LNCaP clone FGC (cell line): ENCODE data around the gene FGF12.

Experiments
- DNase-seq: peaks from one replicate; pipeline ENCODE4 v3.0.0-alpha.2; 2011; ENCODE audit warnings: low read depth
- H3K4me3 ChIP-seq: 2 replicates; pipeline ENCODE4 v1.5.1; 2011; ENCODE audit warnings: mild to moderate bottlenecking, low read depth, low read length, control low read depth
- TF ChIP-seq, protein P1 (sequence below): IDR thresholded peaks from 2 replicates; pipeline ENCODE4 v1.5.1; 2012; ENCODE audit warnings: mild to moderate bottlenecking; ENCODE audit not compliant: control insufficient read depth, insufficient read depth; ENCODE audit errors: extremely low read depth

FGF12 gene

GRCh38 chr3:192395506-192395905 is 331.8 kb downstream of the FGF12 start:
- TF ChIP-seq, protein P1, sequence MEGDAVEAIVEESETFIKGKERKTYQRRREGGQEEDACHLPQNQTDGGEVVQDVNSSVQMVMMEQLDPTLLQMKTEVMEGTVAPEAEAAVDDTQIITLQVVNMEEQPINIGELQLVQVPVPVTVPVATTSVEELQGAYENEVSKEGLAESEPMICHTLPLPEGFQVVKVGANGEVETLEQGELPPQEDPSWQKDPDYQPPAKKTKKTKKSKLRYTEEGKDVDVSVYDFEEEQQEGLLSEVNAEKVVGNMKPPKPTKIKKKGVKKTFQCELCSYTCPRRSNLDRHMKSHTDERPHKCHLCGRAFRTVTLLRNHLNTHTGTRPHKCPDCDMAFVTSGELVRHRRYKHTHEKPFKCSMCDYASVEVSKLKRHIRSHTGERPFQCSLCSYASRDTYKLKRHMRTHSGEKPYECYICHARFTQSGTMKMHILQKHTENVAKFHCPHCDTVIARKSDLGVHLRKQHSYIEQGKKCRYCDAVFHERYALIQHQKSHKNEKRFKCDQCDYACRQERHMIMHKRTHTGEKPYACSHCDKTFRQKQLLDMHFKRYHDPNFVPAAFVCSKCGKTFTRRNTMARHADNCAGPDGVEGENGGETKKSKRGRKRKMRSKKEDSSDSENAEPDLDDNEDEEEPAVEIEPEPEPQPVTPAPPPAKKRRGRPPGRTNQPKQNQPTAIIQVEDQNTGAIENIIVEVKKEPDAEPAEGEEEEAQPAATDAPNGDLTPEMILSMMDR: no peak
- no peak for DNase-seq
- H3K4me3 ChIP-seq: no peak overlapping the region

GRCh38 chr3:192392986-192393385 is 334.4 kb downstream of the FGF12 start:
- TF ChIP-seq, protein P1: no peak
- DNase-seq: no peak
- H3K4me3 ChIP-seq: no peak overlapping the region

GRCh38 chr3:192382861-192383260 is 344.5 kb downstream of the FGF12 start:
- no peak overlapping the region for H3K4me3 ChIP-seq
- DNase-seq: no peak
- TF ChIP-seq, protein P1: no peak

DNA sequence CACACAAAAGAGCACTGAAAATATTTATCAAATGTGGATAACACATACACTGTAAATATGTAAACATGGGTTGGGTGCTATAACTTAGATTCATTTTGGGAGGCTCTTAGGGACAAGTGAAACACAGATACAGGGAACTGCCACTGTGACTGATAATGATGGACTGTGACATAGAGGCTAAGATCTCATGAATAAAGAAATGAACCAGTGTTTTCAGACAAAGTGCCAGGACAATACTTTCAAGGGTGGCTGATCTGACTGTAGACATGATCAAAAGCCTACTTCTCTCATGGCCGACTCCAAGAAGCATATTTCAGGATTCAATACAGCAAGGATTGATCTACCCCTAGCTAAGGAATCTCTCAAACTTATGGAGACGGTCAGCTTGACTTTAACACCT is 353.8 kb downstream of the FGF12 start:
- DNase-seq: no peak

DNA sequence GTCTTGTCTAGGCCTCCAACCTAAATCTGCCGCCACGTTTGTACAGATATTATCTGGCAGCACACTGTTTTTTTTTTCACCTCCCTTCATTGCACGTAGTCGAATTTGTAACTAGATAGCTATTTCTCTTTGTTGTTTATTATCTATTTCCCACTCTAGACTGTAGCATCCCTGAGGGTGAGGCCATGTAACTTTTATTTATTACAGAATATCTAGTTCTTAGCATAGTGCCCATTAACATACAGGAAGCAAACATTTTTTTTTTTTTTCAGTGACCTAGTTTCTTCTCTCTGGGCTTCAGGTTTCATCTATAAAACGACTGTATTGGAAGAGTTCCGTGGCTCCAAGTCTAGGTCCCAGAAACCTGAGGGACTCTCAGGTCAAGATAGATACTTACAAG is 354.3 kb downstream of the FGF12 start:
- no peak overlapping the region for H3K4me3 ChIP-seq
- DNase-seq: no peak
- TF ChIP-seq, protein P1: no peak

More for the DNA sequence above, 353.8 kb downstream of the FGF12 start:
- TF ChIP-seq, protein P1: no peak
- H3K4me3 ChIP-seq: no peak overlapping the region

DNA sequence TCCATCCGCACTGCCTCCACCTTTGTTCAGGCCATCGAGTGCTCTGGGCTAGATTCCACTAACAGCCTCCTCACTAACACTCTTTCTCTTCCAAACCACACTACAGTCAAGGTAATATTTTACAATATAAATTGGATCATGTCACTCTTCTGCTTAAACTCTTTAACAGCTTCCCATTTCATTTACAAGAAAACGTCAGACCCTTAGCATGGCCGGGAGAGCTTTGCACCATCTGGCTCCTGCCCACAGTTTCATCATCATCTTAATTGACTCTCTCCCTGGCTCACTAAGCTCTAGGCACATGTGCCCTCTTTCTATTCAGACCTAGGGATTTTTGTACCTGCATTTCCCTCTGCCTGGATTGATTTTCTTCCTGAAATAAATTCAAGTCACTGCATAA is 354.7 kb downstream of the FGF12 start:
- no peak overlapping the region for H3K4me3 ChIP-seq
- TF ChIP-seq, protein P1: no peak
- DNase-seq: no peak

DNA sequence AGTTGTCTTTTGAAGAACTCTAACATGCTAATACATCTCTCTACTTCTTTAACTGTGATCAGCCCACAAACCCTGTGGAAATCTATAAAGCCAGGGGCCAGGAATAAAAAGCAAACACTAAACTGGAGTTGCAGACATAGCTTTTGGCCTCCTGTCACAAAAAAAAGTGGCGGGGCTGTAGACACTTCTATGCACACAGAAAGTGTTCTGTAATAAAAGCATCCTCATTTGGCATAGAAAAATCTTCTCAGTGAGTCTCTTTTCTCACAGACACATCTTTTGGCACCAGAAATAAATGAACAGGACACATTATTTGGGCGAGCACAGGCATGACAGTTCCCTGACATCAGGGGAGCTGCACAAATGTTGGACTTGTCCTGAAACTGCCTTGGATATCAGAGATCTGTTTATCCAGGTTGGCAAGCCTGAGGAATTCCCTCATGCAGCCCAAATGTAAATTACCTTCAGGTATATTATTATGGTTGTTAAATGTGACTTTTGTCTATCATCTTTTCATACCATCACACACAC is 355.4 kb downstream of the FGF12 start:
- no peak for DNase-seq
- TF ChIP-seq, protein P1: no peak

More for the DNA sequence above, 355.4 kb downstream of the FGF12 start:
- H3K4me3 ChIP-seq: no peak overlapping the region
